Spleen (tissue), 11 donors: ENCODE data around the gene POU4F2. TPM values are rescaled to one million over a fixed set of nuclear protein-coding genes. Genes with fewer than 3 reads are reported as not detected.

Experiments
- DNase-seq: peaks from one replicate; pipeline ENCODE4 v3.0.0-alpha.2; 2020
- H3K27ac ChIP-seq, 8 donors: fragments of 200-600 bp; sonication (generic) in 7 of 8; 1 replicate in 4 of 8; 2 replicates in 4 of 8; pipeline versions ENCODE4 v1.5.0 to v1.8.0; 2016 to 2021; ENCODE audit warnings: inconsistent platforms in 4 of 8, mild to moderate bottlenecking in 4 of 8, moderate library complexity in 1 of 8
- H3K27me3 ChIP-seq, 7 donors: fragments of 200-600 bp; sonication (generic) in 6 of 7; replicated peaks in 1 of 7; 1 replicate in 4 of 7; 2 replicates in 3 of 7; pipeline versions ENCODE4 v1.5.0 to v1.8.0; 2016 to 2021; ENCODE audit warnings: inconsistent platforms in 3 of 7, mild to moderate bottlenecking in 1 of 7
- H3K36me3 ChIP-seq, 6 donors: fragments of 200-600 bp; sonication (generic) in 5 of 6; 1 replicate in 4 of 6; 2 replicates in 2 of 6; pipeline versions ENCODE4 v1.5.0 to v1.8.0; 2016 to 2021; ENCODE audit warnings: inconsistent platforms in 2 of 6
- H3K4me1 ChIP-seq, 6 donors: fragments of 200-600 bp; sonication (generic) in 5 of 6; 1 replicate in 3 of 6; 2 replicates in 3 of 6; pipeline versions ENCODE4 v1.5.0 to v1.8.0; 2016 to 2021; ENCODE audit warnings: inconsistent platforms in 3 of 6
- H3K4me3 ChIP-seq, 8 donors: fragments of 200-600 bp; sonication (generic) in 7 of 8; 1 replicate in 4 of 8; 2 replicates in 4 of 8; pipeline versions ENCODE4 v1.5.0 to v1.8.0; 2016 to 2021; ENCODE audit warnings: inconsistent platforms in 4 of 8, mild to moderate bottlenecking in 4 of 8, moderate library complexity in 2 of 8
- H3K9me3 ChIP-seq, 8 donors: fragments of 200-600 bp; sonication (generic) in 7 of 8; 1 replicate in 4 of 8; 2 replicates in 4 of 8; pipeline versions ENCODE4 v1.5.0 to v1.8.0; 2016 to 2021; ENCODE audit warnings: inconsistent platforms in 4 of 8
- CTCF ChIP-seq, 11 experiments: fragments of 200-600 bp in 7 of 11; fragments of 450-650 bp in 4 of 11; sonication (generic) in 4 of 11; IDR thresholded peaks in 8 of 11; conservative IDR thresholded peaks in 3 of 11; 1 replicate in 7 of 11; 2 replicates in 4 of 11; pipeline versions ENCODE4 v1.4.0 to v1.8.0; 2016 to 2021; ENCODE audit warnings: antibody characterized with exemption in 11 of 11, inconsistent platforms in 4 of 11, mild to moderate bottlenecking in 1 of 11
- POLR2A ChIP-seq, 3 donors: fragments of 450-650 bp; IDR thresholded peaks; one replicate each; pipeline ENCODE4 v1.5.1; 2017; ENCODE audit warnings: antibody characterized with exemption in 3 of 3, mild to moderate bottlenecking in 1 of 3
- POLR2AphosphoS5 ChIP-seq, 3 donors: sonication (generic); formaldehyde crosslinking; IDR thresholded peaks; one replicate each; pipeline ENCODE4 v1.5.1; 2017; ENCODE audit warnings: antibody characterized with exemption in 3 of 3
- WGBS, 5 donors: extraction: QIAGEN DNeasy Blood & Tissue Kit in 3 of 5; methylation state at CpG; one replicate each; pipeline versions ENCODE4 v1.1.5 to v1.1.7; 2013 to 2018; 5-methylcytosine and 5-hydroxymethylcytosine counted together
- intact Hi-C: fragments of 100-400 bp; cut with DNase I; formaldehyde crosslinking; loops from one replicate; pipeline ENCODE4 v1.15.0; 2023; ENCODE audit warnings: low total_unique reads
- polyA plus RNA-seq, 3 donors: library from polyadenylated mRNA; stranded (reverse); fragments of 200-250 nt; gene quantifications; one replicate each; pipeline ENCODE4 v1.2.1, GENCODE V29; 2013
- total RNA-seq, 7 donors: library from RNA; depleted of rRNA in 3 of 7; stranded (reverse); fragments of >200 nt in 3 of 7; fragmentation: NEBNext Ultra II Directional in 4 of 7; extraction: Animal tissue kit (Norgen Biotek cat#: 25700) in 4 of 7; gene quantifications; one replicate each; pipeline versions ENCODE4 v1.1.0 to v1.2.1, GENCODE V29; 2016 to 2021
- donor health status: healthy with polysubstance abuse.
- donor health status: DM: no; HTN: no; CAD: no; lungs with moderate emphysema.
- donor health status: DM: no; HTN: no; CAD: no.
- donor health status: Bipolar disorder and iron deficiency.
- donor health status: healthy.
- donor health status: DM: no; HTN: no; CAD: no.
- donor health status: DM: yes; HTN: yes; CAD: no.

Gene POU4F2
- total and polyA plus RNA-seq, 10 donors: not detected

DNA sequence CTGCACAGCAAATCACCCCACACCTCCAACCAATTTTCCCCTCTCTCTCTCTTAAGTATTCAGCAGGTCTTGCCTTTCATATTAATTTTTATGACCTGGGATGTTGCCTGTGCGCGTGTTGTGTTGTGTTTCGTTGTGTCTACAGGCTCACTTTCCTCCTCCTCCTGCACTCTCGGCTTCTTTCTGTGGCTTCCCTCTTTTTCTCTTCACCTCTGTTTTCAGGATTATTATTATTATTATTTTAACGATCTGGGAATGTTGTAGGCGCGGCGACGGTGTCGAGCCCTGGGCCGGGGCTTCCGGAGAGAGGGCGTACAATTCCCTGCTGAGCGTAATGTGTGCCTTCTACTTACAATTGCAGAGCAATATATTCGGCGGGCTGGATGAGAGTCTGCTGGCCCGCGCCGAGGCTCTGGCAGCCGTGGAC is 826 bp downstream of the POU4F2 start:
- intact Hi-C loops: no loop called here
- no peak for TF ChIP-seq POLR2AphosphoS5 (IDR thresholded peaks at IDR 0.05)
- peaks cover 0 to 6% (median 0%) of the 10 kb centered on the region in 8 donors for H3K9me3 ChIP-seq
- H3K4me3 ChIP-seq: peak overlapping the region in 2 of 8 donors; percentile 17
- no peaks in the 10 kb centered on the region for H3K36me3 ChIP-seq
- H3K4me1 ChIP-seq: peaks cover 4 to 29% (median 16%) of the 10 kb centered on the region in 6 donors
- H3K27me3 ChIP-seq: peaks cover 4 to 100% (median 72%) of the 10 kb centered on the region in 7 donors
- 5 to 11% (median 6%) methylated on average over 19 to 20 of the region's 20 CpGs for WGBS, 5 donors
- H3K27ac ChIP-seq: no peak overlapping the region
- no peak for DNase-seq

GRCh38 chr4:146640021-146640464 is 1.4 kb downstream of the POU4F2 start:
- Histone ChIP-seq H3K4me3 (no peak overlapping the region), H3K36me3 (no peaks in the 10 kb centered on the region), H3K27me3 (peaks cover 4 to 100% (median 67%) of the 10 kb centered on the region in 7 donors), H3K27ac (no peak overlapping the region), H3K4me1 (peaks cover 4 to 29% (median 16%) of the 10 kb centered on the region in 6 donors), H3K9me3 (peaks cover 0 to 6% (median 0%) of the 10 kb centered on the region in 8 donors)
- TF ChIP-seq POLR2AphosphoS5 (IDR thresholded peaks at IDR 0.05): no peak
- TF ChIP-seq POLR2A (IDR thresholded peaks at IDR 0.05): no peak
- no peak for TF ChIP-seq CTCF (IDR thresholded peaks at IDR 0.05 in 8 of 11, conservative IDR thresholded peaks at IDR 0.05 in 3 of 11)
- 7 to 18% (median 10%) methylated on average over 21 to 46 of the region's 46 CpGs for WGBS, 5 donors
- no peak for DNase-seq
- intact Hi-C loops: no loop called here

- Histone ChIP-seq H3K4me3 (no peak overlapping the region), H3K9me3 (peaks cover 0 to 6% (median 0%) of the 10 kb centered on the region in 8 donors), H3K4me1 (peaks cover 4 to 29% (median 16%) of the 10 kb centered on the region in 6 donors), H3K36me3 (no peaks in the 10 kb centered on the region), H3K27ac (no peak overlapping the region), H3K27me3 (peaks cover 4 to 100% (median 67%) of the 10 kb centered on the region in 7 donors)
- TF ChIP-seq POLR2AphosphoS5 (IDR thresholded peaks at IDR 0.05) (no peak), POLR2A (IDR thresholded peaks at IDR 0.05) (no peak), CTCF (IDR thresholded peaks at IDR 0.05 in 8 of 11, conservative IDR thresholded peaks at IDR 0.05 in 3 of 11) (no peak)
- DNase-seq: no peak
- intact Hi-C loops: no loop called here
- 4 to 17% (median 8%) methylated on average over 24 to 37 of the region's 37 CpGs for WGBS, 5 donors
Observed at GRCh38 chr4:146640465-146641061, 1.9 kb downstream of the POU4F2 start.

DNA sequence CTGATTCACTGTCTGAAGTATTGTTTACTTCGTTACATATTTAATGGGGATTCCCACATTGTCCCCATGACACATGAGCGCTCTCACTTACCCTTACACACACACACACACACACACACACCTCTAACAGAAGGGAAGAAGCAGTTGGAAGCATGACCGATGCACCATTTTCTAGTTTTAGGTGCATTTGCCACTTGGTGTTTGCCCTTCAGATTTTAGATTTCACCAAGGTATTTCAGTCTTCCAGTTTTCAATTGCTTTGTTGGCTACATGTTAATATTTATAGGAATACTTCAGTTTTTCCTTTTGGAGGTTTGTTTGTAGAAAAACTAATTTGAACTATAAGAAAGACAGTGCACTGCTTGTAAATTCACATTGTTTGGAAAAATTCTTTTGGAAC is 3.1 kb downstream of the POU4F2 start:
- H3K36me3 ChIP-seq: no peaks in the 10 kb centered on the region
- 5 to 18% (median 10%) methylated on average over 3 of the region's 3 CpGs for WGBS, 5 donors
- no peak overlapping the region for H3K4me3 ChIP-seq
- intact Hi-C loops: no loop called here
- peaks cover 4 to 100% (median 74%) of the 10 kb centered on the region in 7 donors for H3K27me3 ChIP-seq
- H3K4me1 ChIP-seq: peaks cover 4 to 28% (median 16%) of the 10 kb centered on the region in 6 donors
- H3K9me3 ChIP-seq: peaks cover 0 to 6% (median 0%) of the 10 kb centered on the region in 8 donors
- H3K27ac ChIP-seq: no peak overlapping the region
- TF ChIP-seq POLR2A (IDR thresholded peaks at IDR 0.05) (no peak), POLR2AphosphoS5 (IDR thresholded peaks at IDR 0.05) (no peak), CTCF (IDR thresholded peaks at IDR 0.05 in 8 of 11, conservative IDR thresholded peaks at IDR 0.05 in 3 of 11) (no peak)
- no peak for DNase-seq
